H1 (cell line): ENCODE results near the gene IL10. TPM values are rescaled to one million over a fixed set of nuclear protein-coding genes. Genes with fewer than 3 reads are reported as not detected.

Experiments
- CTCF ChIA-PET: fragments of 300-600 bp; sonication (Branson Sonifier 250); formaldehyde crosslinking; loops from one replicate; lab custom pipeline; 2021; ENCODE audit not compliant: partially characterized antibody; lab: Charles Lee
- POLR2A ChIA-PET: fragments of 300-600 bp; sonication (Branson Sonifier 250); formaldehyde crosslinking; loops from one replicate; lab custom pipeline; 2021; ENCODE audit warnings: inconsistent platforms; ENCODE audit not compliant: partially characterized antibody; lab: Charles Lee
- DNase-seq, 2 experiments: peaks; one replicate each; pipeline versions ENCODE4 v3.0.0 to v3.0.0-alpha.2; 2010 to 2022; ENCODE audit warnings: low spot score in 2 of 2, low read depth in 1 of 2, mixed read lengths in 1 of 2
- FAIRE-seq: peaks from 2 replicates; lab custom pipeline; 2011; peaks lifted over from hg19 to GRCh38; lab: Jason Lieb, UNC
- H2AFZ ChIP-seq: 2 replicates; pipeline ENCODE4 v1.8.1; 2012; ENCODE audit warnings: low read length, inconsistent platforms
- H2AK5ac ChIP-seq: 2 replicates; pipeline ENCODE4 v1.6.1; 2013; ENCODE audit warnings: low read depth, low read length
- H2BK120ac ChIP-seq: replicated peaks from 2 replicates; pipeline ENCODE3; 2013; ENCODE audit warnings: low read depth, low read length, inconsistent platforms
- H2BK12ac ChIP-seq: 2 replicates; pipeline ENCODE4 v1.6.1; 2013; ENCODE audit warnings: low read depth, low read length
- H2BK15ac ChIP-seq: 2 replicates; pipeline ENCODE4 v1.6.1; 2013; ENCODE audit warnings: low read length
- H2BK20ac ChIP-seq: 2 replicates; pipeline ENCODE4 v1.6.1; 2013; ENCODE audit warnings: low read length
- H2BK5ac ChIP-seq: 2 replicates; pipeline ENCODE4 v1.6.1; 2013; ENCODE audit warnings: low read depth, low read length
- H3K14ac ChIP-seq: 2 replicates; pipeline ENCODE4 v1.6.1; 2013; ENCODE audit warnings: inconsistent platforms; ENCODE audit not compliant: insufficient read length
- H3K18ac ChIP-seq: 2 replicates; pipeline ENCODE4 v1.6.1; 2013; ENCODE audit warnings: low read length; ENCODE audit errors: extremely low read depth
- H3K23ac ChIP-seq: 2 replicates; pipeline ENCODE4 v1.6.1; 2013; ENCODE audit warnings: inconsistent platforms; ENCODE audit not compliant: insufficient read length
- H3K23me2 ChIP-seq: 2 replicates; pipeline ENCODE4 v1.6.1; 2013; ENCODE audit warnings: low read depth, low read length
- H3K27ac ChIP-seq: 2 replicates; pipeline ENCODE4 v1.6.1; 2011; ENCODE audit warnings: low read depth, low read length, inconsistent platforms
- H3K27me3 ChIP-seq, 4 experiments: replicated peaks in 1 of 4; 1 replicate in 1 of 4; 2 replicates in 3 of 4; pipeline versions ENCODE4 v1.6.1 to v1.8.1; 2011 to 2013; ENCODE audit warnings: low read length in 3 of 4, mild to moderate bottlenecking in 3 of 4, inconsistent platforms in 2 of 4, mixed read lengths in 2 of 4, moderate library complexity in 1 of 4; ENCODE audit not compliant: control insufficient read depth in 3 of 4, insufficient read depth in 3 of 4; ENCODE audit errors: extremely low read depth in 1 of 4
- H3K36me3 ChIP-seq, 4 experiments: 2 replicates each; pipeline versions ENCODE4 v1.6.1 to v1.8.1; 2011 to 2013; ENCODE audit warnings: mild to moderate bottlenecking in 4 of 4, low read length in 3 of 4, moderate library complexity in 2 of 4, control low read depth in 1 of 4, inconsistent platforms in 1 of 4; ENCODE audit not compliant: insufficient read depth in 4 of 4, control insufficient read depth in 2 of 4
- H3K4ac ChIP-seq: replicated peaks from 2 replicates; pipeline ENCODE3; 2013; ENCODE audit warnings: low read length, low read depth, mixed read lengths, inconsistent platforms; ENCODE audit not compliant: insufficient read length
- H3K4me1 ChIP-seq, 4 experiments: replicated peaks in 1 of 4; 1 replicate in 1 of 4; 2 replicates in 3 of 4; pipeline versions ENCODE4 v1.6.1 to v1.8.1; 2011 to 2013; ENCODE audit warnings: low read length in 3 of 4, inconsistent platforms in 2 of 4, mixed read lengths in 1 of 4; ENCODE audit not compliant: insufficient read depth in 4 of 4, control insufficient read depth in 3 of 4
- H3K4me2 ChIP-seq, 2 experiments: 2 replicates each; pipeline versions ENCODE4 v1.6.1 to v1.8.1; 2011 to 2013; ENCODE audit warnings: low read depth in 2 of 2, low read length in 2 of 2, control low read depth in 1 of 2, inconsistent platforms in 1 of 2, mild to moderate bottlenecking in 1 of 2; ENCODE audit not compliant: insufficient read depth in 1 of 2
- H3K4me3 ChIP-seq, 4 experiments: fragments of 200-600, 300-600 bp in 1 of 4; sonication (generic), shearing (Covaris generic), sonication (Bioruptor Twin) in 1 of 4; 2 replicates each; pipeline versions ENCODE4 v1.5.1 to v1.8.1; 2011 to 2016; ENCODE audit warnings: low read length in 4 of 4, low read depth in 3 of 4, control low read depth in 2 of 4, inconsistent platforms in 2 of 4, mild to moderate bottlenecking in 2 of 4, mixed read lengths in 1 of 4, moderate library complexity in 1 of 4; ENCODE audit not compliant: insufficient read depth in 2 of 4; ENCODE audit errors: extremely low read depth in 1 of 4
- H3K56ac ChIP-seq: replicated peaks from 2 replicates; pipeline ENCODE3; 2013; ENCODE audit warnings: low read depth, mild to moderate bottlenecking, mixed read lengths, low read length, inconsistent platforms; ENCODE audit not compliant: insufficient read length
- H3K79me1 ChIP-seq: 2 replicates; pipeline ENCODE4 v1.6.1; 2013; ENCODE audit warnings: low read depth, low read length, control low read depth
- H3K79me2 ChIP-seq, 2 experiments: 2 replicates each; pipeline versions ENCODE4 v1.6.1 to v1.8.1; 2012 to 2013; ENCODE audit warnings: low read length in 2 of 2, mild to moderate bottlenecking in 2 of 2, inconsistent platforms in 1 of 2; ENCODE audit not compliant: insufficient read depth in 2 of 2, control insufficient read depth in 1 of 2
- H3K9ac ChIP-seq, 4 experiments: replicated peaks in 1 of 4; 1 replicate in 1 of 4; 2 replicates in 3 of 4; pipeline versions ENCODE4 v1.6.1 to v1.8.1; 2011 to 2013; ENCODE audit warnings: low read depth in 3 of 4, low read length in 3 of 4, control low read depth in 2 of 4, mild to moderate bottlenecking in 2 of 4, moderate library complexity in 2 of 4, inconsistent platforms in 1 of 4; ENCODE audit errors: extremely low read depth in 1 of 4
- H3K9me3 ChIP-seq, 2 experiments: 2 replicates each; pipeline versions ENCODE4 v1.6.1 to v1.8.1; 2012 to 2013; ENCODE audit warnings: mild to moderate bottlenecking in 2 of 2, moderate library complexity in 2 of 2, control low read depth in 1 of 2, inconsistent platforms in 1 of 2, low read depth in 1 of 2, low read length in 1 of 2, mixed read lengths in 1 of 2; ENCODE audit not compliant: insufficient read depth in 2 of 2
- H4K20me1 ChIP-seq, 2 experiments: replicated peaks in 1 of 2; 2 replicates each; pipeline versions ENCODE3 to v1.8.1; 2011 to 2013; ENCODE audit warnings: inconsistent platforms in 2 of 2, low read length in 2 of 2, mild to moderate bottlenecking in 1 of 2; ENCODE audit not compliant: insufficient read depth in 2 of 2, control insufficient read depth in 1 of 2
- H4K5ac ChIP-seq: 2 replicates; pipeline ENCODE4 v1.6.1; 2013; ENCODE audit warnings: low read length, low read depth, mixed read lengths, inconsistent platforms; ENCODE audit not compliant: insufficient read length
- H4K8ac ChIP-seq: 2 replicates; pipeline ENCODE4 v1.8.0; 2013; ENCODE audit warnings: mild to moderate bottlenecking, moderate library complexity, low read length, inconsistent platforms; ENCODE audit not compliant: insufficient read depth; ENCODE audit errors: extremely low read depth
- H4K91ac ChIP-seq: replicated peaks from 2 replicates; pipeline ENCODE3; 2013; ENCODE audit warnings: low read length, mixed read lengths, inconsistent platforms; ENCODE audit not compliant: insufficient read length
- WGBS, 2 experiments: shearing (Covaris generic) in 1 of 2; methylation state at CpG; one replicate each; pipeline versions ENCODE4 v1.1.6 to v1.1.7; 2013 to 2015; ENCODE audit warnings: low lambda C conversion rate in 2 of 2, mixed read lengths in 2 of 2, inconsistent platforms in 1 of 2, low coverage in 1 of 2, missing lambda C conversion rate in 1 of 2; ENCODE audit not compliant: insufficient replicate concordance in 2 of 2, insufficient coverage in 1 of 2, insufficient read length in 1 of 2; ENCODE audit errors: extremely low coverage in 1 of 2, missing lambda C conversion rate in 1 of 2; 5-methylcytosine and 5-hydroxymethylcytosine counted together
- polyA plus RNA-seq, 7 experiments: library from polyadenylated mRNA; depleted of rRNA in 3 of 7; stranded (reverse) in 5 of 7; unstranded in 2 of 7; fragments of >200 nt in 5 of 7; fragments of 200-250 nt in 2 of 7; gene quantifications; 1 replicate in 5 of 7; 2 replicates in 1 of 7; 4 replicates in 1 of 7; pipeline versions ENCODE4 v1.2.1 to v1.2.3, GENCODE V29; 2011 to 2013; ENCODE audit warnings: missing spikeins in 2 of 7, mixed read lengths in 2 of 7
- total RNA-seq: library from RNA; stranded (reverse); fragmentation: NEBNext Ultra II Directional; extraction: Animal tissue kit (Norgen Biotek cat#: 25700); gene quantifications from 2 replicates; pipeline ENCODE4 v1.2.1, GENCODE V29; 2021

The IL10 gene
- total and polyA plus RNA-seq, 2 of the 8 experiments (the other 6 are each of a cell fraction or from before 2014, with no cell fraction given): not detected

- H3K9ac ChIP-seq: no peak overlapping the region
- H3K9me3 ChIP-seq: no peaks in the 10 kb centered on the region
- H3K23me2 ChIP-seq: no peaks in the 10 kb centered on the region; the same call in 1 of the 2 replicates
- H3K4ac ChIP-seq: no peak overlapping the region
- H2BK20ac ChIP-seq: no peak overlapping the region
- no peak overlapping the region for H2BK12ac ChIP-seq
- H3K79me1 ChIP-seq: no peaks in the 10 kb centered on the region
- no peak overlapping the region for H3K56ac ChIP-seq
- H2BK120ac ChIP-seq: no peak overlapping the region
- 81% methylated on average over 3 of the region's 3 CpGs; no CpG with 5 or more reads in 1 of the 2 experiments for WGBS, 2 experiments
- no peak overlapping the region for H2AFZ ChIP-seq
- H3K14ac ChIP-seq: no peak overlapping the region
- no peaks in the 10 kb centered on the region for H3K36me3 ChIP-seq
- no peaks in the 10 kb centered on the region; a peak in 1 of 7 replicates for H3K4me1 ChIP-seq
- no peaks in the 10 kb centered on the region for H4K20me1 ChIP-seq
- H3K18ac ChIP-seq: no peak overlapping the region
- ChIA-PET POLR2A (no interaction called here), CTCF (interaction anchor here (0.6 to 5.7 kb wide), 7 partner anchors 14 to 773 kb away, joined by 3 to 22 read pairs (median 3); no protein-coding TSS in a partner anchor)
- no peak overlapping the region for H3K27ac ChIP-seq
- no peaks in the 10 kb centered on the region for H3K27me3 ChIP-seq
- H2AK5ac ChIP-seq: no peak overlapping the region
- DNase-seq (no peak), FAIRE-seq (no peak)
- H3K23ac ChIP-seq: no peak overlapping the region
- H2BK5ac ChIP-seq: no peak overlapping the region
- H3K4me2 ChIP-seq: no peak overlapping the region
- no peak overlapping the region for H4K5ac ChIP-seq
- H4K8ac ChIP-seq: no peak overlapping the region
- H3K79me2 ChIP-seq: no peaks in the 10 kb centered on the region
- H4K91ac ChIP-seq: no peak overlapping the region
- no peak overlapping the region for H2BK15ac ChIP-seq
- no peak overlapping the region for H3K4me3 ChIP-seq
These were observed 1.8 kb upstream of the IL10 start for GRCh38 chr1:206774093-206774492.
